GM23338 (cell line): Measurements from ENCODE around the gene DUSP8. TPM values are rescaled to one million over a fixed set of nuclear protein-coding genes. Genes with fewer than 3 reads are reported as not detected.
"Not testable (repeated sequence)": the region's sequence is repeated elsewhere in the genome, so short reads cannot be mapped to it uniquely, and the experiment has no call there.

ENCODE experiments used
- ATAC-seq: fragments of 200-7000 bp; cut with Tn5 transposase; 3 replicates; pipeline ENCODE4 v1.9.1; 2020
- DNase-seq: peaks from one replicate; pipeline ENCODE4 v3.0.0-alpha.2; 2015; ENCODE audit warnings: low spot score
- H2AFZ ChIP-seq: fragments of 200-600 bp; sonication (generic); 2 replicates; pipeline ENCODE4 v1.8.0; 2016; ENCODE audit warnings: antibody characterized with exemption, mild to moderate bottlenecking, moderate library complexity
- H3F3A ChIP-seq: fragments of 200-600 bp; sonication (generic); replicated peaks from 2 replicates; pipeline ENCODE4 v1.8.0; 2017; ENCODE audit warnings: antibody characterized with exemption, mixed run types, low read depth
- H3K27ac ChIP-seq: fragments of 200-600 bp; sonication (generic); 2 replicates; pipeline ENCODE4 v1.6.1; 2016; ENCODE audit warnings: low read depth
- H3K27me3 ChIP-seq: fragments of 200-600 bp; sonication (generic); 2 replicates; pipeline ENCODE4 v1.8.0; 2016; ENCODE audit warnings: mild to moderate bottlenecking, mixed run types, moderate library complexity; ENCODE audit not compliant: insufficient read depth
- H3K36me3 ChIP-seq: fragments of 200-600 bp; sonication (generic); 2 replicates; pipeline ENCODE4 v1.8.0; 2016; ENCODE audit warnings: mild to moderate bottlenecking; ENCODE audit not compliant: insufficient read depth
- H3K4me1 ChIP-seq: fragments of 200-600 bp; sonication (generic); 2 replicates; pipeline ENCODE4 v1.8.0; 2016; ENCODE audit warnings: mild to moderate bottlenecking, moderate library complexity; ENCODE audit not compliant: insufficient read depth
- H3K4me2 ChIP-seq: fragments of 200-600 bp; sonication (generic); 2 replicates; pipeline ENCODE4 v1.7.1; 2017; ENCODE audit warnings: mixed run types
- H3K4me3 ChIP-seq: fragments of 200-600 bp; sonication (generic); 2 replicates; pipeline ENCODE4 v1.6.1; 2016; ENCODE audit warnings: mixed run types
- H3K79me2 ChIP-seq: fragments of 200-600 bp; sonication (generic); replicated peaks from 2 replicates; pipeline ENCODE4 v1.8.0; 2017; ENCODE audit warnings: mild to moderate bottlenecking; ENCODE audit not compliant: insufficient read depth
- H3K9me2 ChIP-seq: fragments of 200-600 bp; sonication (generic); 2 replicates; pipeline ENCODE4 v1.8.0; 2017; ENCODE audit not compliant: insufficient read depth
- H4K20me1 ChIP-seq: fragments of 200-600 bp; sonication (generic); replicated peaks from 2 replicates; pipeline ENCODE4 v1.8.0; 2017; ENCODE audit warnings: mild to moderate bottlenecking; ENCODE audit not compliant: insufficient read depth
- H3K27ac Mint-ChIP-seq: 2 replicates; pipeline ENCODE4 v1.8.0; 2020; ENCODE audit warnings: inconsistent platforms, mild to moderate bottlenecking, moderate library complexity, mixed read lengths
- H3K27me3 Mint-ChIP-seq: 3 replicates; pipeline ENCODE4 v1.8.0; 2022; ENCODE audit warnings: low read depth, mild to moderate bottlenecking, moderate library complexity, mixed read lengths, inconsistent platforms; ENCODE audit not compliant: insufficient read depth, poor library complexity
- H3K36me3 Mint-ChIP-seq: 3 replicates; pipeline ENCODE4 v1.8.0; 2021; ENCODE audit warnings: low read depth, mild to moderate bottlenecking, inconsistent platforms, moderate library complexity, mixed read lengths
- H3K4me1 Mint-ChIP-seq: 3 replicates; pipeline ENCODE4 v1.8.0; 2020; ENCODE audit warnings: mild to moderate bottlenecking, inconsistent platforms, mixed read lengths
- H3K4me3 Mint-ChIP-seq: 3 replicates; pipeline ENCODE4 v1.8.0; 2021; ENCODE audit warnings: moderate library complexity, mild to moderate bottlenecking, inconsistent platforms, mixed read lengths
- H3K9me3 Mint-ChIP-seq: 3 replicates; pipeline ENCODE4 v1.8.0; 2020; ENCODE audit warnings: moderate library complexity, mild to moderate bottlenecking, inconsistent platforms, mixed read lengths
- CTCF ChIP-seq, 2 experiments: fragments of 200-600 bp in 1 of 2; sonication (generic) in 1 of 2; conservative IDR thresholded peaks; 2 replicates each; pipeline versions ENCODE4 v1.5.1 to v1.6.1; 2016 to 2017; ENCODE audit warnings: antibody characterized with exemption in 2 of 2, low read depth in 2 of 2, mild to moderate bottlenecking in 2 of 2, moderate library complexity in 1 of 2
- EZH2 ChIP-seq: fragments of 200-600 bp; sonication (generic); IDR thresholded peaks from one replicate; pipeline ENCODE4 v1.8.0; 2017; ENCODE audit warnings: antibody characterized with exemption, mild to moderate bottlenecking, low read depth; ENCODE audit not compliant: unreplicated experiment
- EZH2phosphoT487 ChIP-seq: fragments of 200-600 bp; sonication (generic); IDR thresholded peaks from one replicate; pipeline ENCODE4 v1.8.1; 2018; ENCODE audit warnings: antibody characterized with exemption; ENCODE audit not compliant: unreplicated experiment
- POLR2AphosphoS5 ChIP-seq: IDR thresholded peaks from 2 replicates; pipeline ENCODE4 v1.6.1; 2016; ENCODE audit warnings: antibody characterized with exemption, low read depth
- REST ChIP-seq: IDR thresholded peaks from one replicate; pipeline ENCODE4 v1.6.1; 2018; ENCODE audit warnings: antibody characterized with exemption; ENCODE audit not compliant: unreplicated experiment
- STAT1 ChIP-seq: IDR thresholded peaks from one replicate; pipeline ENCODE4 v1.6.1; 2016; ENCODE audit warnings: antibody characterized with exemption; ENCODE audit not compliant: unreplicated experiment
- ZNF331 ChIP-seq: fragments of 250-450 bp; sonication (Bioruptor Pico); IDR thresholded peaks from 2 replicates; pipeline ENCODE4 v1.5.0; 2020; ENCODE audit warnings: low read depth, mild to moderate bottlenecking, moderate library complexity
- polyA plus RNA-seq: library from polyadenylated mRNA; unstranded; fragments of >200 nt; fragmentation: Nextera tagmentation; extraction: Ambion mirVana; gene quantifications from 2 replicates; pipeline ENCODE4 v1.2.1, GENCODE V29; 2016
- total RNA-seq: library from RNA; depleted of rRNA; stranded (reverse); fragments of >200 nt; shearing (Covaris generic); gene quantifications from 2 replicates; pipeline ENCODE4 v1.2.3, GENCODE V29; 2014
- TF ChIP-seq, protein P1 (sequence below): fragments of 250-450 bp; sonication (Bioruptor Pico); IDR thresholded peaks from 2 replicates; pipeline ENCODE4 v1.5.0; 2020; ENCODE audit warnings: mild to moderate bottlenecking, moderate library complexity

Gene DUSP8
- total and polyA plus RNA-seq, 2 experiments from 2014 or later = 1.1 TPM

DNA sequence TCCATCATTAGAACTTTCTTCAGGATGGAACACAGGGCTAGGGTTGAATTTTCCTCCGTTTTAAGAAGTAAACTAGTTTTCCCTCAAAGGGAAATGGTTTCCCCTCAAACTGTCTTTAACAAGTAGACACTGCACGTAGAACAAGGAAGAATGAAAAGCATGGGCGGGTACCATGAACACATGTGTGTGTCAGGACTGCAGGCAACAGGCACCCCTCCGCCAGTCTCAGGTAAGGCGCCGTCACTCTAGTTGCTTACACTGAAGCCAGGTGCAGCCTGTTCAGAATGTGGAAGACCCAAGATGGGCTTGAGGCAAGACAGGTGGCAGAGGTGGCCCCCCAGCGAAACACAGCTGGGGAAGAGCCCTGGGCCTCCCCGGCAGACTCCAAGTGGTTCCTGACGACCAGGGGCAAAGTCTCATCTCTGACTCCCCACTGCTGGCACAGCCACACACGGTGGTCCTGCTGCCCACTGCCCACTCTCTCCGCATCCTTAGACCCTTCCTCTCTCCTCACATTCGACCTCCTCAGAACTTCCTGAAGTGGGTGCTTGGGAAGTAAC lies 60.1 kb downstream of the DUSP8 start (continued):
- TF ChIP-seq, protein P1, sequence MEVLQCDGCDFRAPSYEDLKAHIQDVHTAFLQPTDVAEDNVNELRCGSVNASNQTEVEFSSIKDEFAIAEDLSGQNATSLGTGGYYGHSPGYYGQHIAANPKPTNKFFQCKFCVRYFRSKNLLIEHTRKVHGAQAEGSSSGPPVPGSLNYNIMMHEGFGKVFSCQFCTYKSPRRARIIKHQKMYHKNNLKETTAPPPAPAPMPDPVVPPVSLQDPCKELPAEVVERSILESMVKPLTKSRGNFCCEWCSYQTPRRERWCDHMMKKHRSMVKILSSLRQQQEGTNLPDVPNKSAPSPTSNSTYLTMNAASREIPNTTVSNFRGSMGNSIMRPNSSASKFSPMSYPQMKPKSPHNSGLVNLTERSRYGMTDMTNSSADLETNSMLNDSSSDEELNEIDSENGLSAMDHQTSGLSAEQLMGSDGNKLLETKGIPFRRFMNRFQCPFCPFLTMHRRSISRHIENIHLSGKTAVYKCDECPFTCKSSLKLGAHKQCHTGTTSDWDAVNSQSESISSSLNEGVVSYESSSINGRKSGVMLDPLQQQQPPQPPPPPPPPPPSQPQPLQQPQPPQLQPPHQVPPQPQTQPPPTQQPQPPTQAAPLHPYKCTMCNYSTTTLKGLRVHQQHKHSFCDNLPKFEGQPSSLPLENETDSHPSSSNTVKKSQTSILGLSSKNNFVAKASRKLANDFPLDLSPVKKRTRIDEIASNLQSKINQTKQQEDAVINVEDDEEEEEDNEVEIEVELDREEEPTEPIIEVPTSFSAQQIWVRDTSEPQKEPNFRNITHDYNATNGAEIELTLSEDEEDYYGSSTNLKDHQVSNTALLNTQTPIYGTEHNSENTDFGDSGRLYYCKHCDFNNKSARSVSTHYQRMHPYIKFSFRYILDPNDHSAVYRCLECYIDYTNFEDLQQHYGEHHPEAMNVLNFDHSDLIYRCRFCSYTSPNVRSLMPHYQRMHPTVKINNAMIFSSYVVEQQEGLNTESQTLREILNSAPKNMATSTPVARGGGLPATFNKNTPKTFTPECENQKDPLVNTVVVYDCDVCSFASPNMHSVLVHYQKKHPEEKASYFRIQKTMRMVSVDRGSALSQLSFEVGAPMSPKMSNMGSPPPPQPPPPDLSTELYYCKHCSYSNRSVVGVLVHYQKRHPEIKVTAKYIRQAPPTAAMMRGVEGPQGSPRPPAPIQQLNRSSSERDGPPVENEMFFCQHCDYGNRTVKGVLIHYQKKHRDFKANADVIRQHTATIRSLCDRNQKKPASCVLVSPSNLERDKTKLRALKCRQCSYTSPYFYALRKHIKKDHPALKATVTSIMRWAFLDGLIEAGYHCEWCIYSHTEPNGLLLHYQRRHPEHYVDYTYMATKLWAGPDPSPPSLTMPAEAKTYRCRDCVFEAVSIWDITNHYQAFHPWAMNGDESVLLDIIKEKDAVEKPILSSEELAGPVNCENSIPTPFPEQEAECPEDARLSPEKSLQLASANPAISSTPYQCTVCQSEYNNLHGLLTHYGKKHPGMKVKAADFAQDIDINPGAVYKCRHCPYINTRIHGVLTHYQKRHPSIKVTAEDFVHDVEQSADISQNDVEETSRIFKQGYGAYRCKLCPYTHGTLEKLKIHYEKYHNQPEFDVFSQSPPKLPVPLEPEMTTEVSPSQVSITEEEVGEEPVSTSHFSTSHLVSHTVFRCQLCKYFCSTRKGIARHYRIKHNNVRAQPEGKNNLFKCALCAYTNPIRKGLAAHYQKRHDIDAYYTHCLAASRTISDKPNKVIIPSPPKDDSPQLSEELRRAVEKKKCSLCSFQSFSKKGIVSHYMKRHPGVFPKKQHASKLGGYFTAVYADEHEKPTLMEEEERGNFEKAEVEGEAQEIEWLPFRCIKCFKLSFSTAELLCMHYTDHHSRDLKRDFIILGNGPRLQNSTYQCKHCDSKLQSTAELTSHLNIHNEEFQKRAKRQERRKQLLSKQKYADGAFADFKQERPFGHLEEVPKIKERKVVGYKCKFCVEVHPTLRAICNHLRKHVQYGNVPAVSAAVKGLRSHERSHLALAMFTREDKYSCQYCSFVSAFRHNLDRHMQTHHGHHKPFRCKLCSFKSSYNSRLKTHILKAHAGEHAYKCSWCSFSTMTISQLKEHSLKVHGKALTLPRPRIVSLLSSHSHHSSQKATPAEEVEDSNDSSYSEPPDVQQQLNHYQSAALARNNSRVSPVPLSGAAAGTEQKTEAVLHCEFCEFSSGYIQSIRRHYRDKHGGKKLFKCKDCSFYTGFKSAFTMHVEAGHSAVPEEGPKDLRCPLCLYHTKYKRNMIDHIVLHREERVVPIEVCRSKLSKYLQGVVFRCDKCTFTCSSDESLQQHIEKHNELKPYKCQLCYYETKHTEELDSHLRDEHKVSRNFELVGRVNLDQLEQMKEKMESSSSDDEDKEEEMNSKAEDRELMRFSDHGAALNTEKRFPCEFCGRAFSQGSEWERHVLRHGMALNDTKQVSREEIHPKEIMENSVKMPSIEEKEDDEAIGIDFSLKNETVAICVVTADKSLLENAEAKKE (CRISPR knock-in tag) = no peak

- H3K27ac ChIP-seq = 0 out of 2 replicates have a peak overlapping the region, but pooled peaks have one; percentile 14
- peaks cover 5% of the 10 kb centered on the region; the same call in 1 of the 2 replicates for H4K20me1 ChIP-seq
- peaks cover 5% of the 10 kb centered on the region; the same call in 1 of the 2 replicates for H3F3A ChIP-seq
- ATAC-seq = no peak
- no peaks in the 10 kb centered on the region for H3K9me2 ChIP-seq
- H2AFZ ChIP-seq = no peak overlapping the region
- H3K79me2 ChIP-seq = peaks cover 32% of the 10 kb centered on the region
- TF ChIP-seq POLR2AphosphoS5 (no peak), EZH2phosphoT487 (no peak), STAT1 (no peak), CTCF (conservative IDR thresholded peaks at IDR 0.05; ENCODE audit: low read depth in 2 of 2) (no peak), ZNF331 (no peak), REST (no peak), EZH2 (no peak)
- Mint-ChIP-seq H3K27me3 (peaks cover 23% of the 10 kb centered on the region), H3K4me1 (peaks cover 41% of the 10 kb centered on the region), H3K27ac (no peak overlapping the region), H3K9me3 (no peaks in the 10 kb centered on the region), H3K4me3 (no peak overlapping the region), H3K36me3 (no peaks in the 10 kb centered on the region; the same call in 2 of the 3 replicates)
- no peak overlapping the region for H3K4me3 ChIP-seq
- peaks cover 14% of the 10 kb centered on the region for H3K4me1 ChIP-seq
- H3K27me3 ChIP-seq = no peaks in the 10 kb centered on the region
- H3K36me3 ChIP-seq = no peaks in the 10 kb centered on the region
- no peak overlapping the region for H3K4me2 ChIP-seq
- no peak for DNase-seq
These were observed 61.1 kb downstream of the DUSP8 start for GRCh38 chr11:1510928-1511327.

GRCh38 chr11:1510351-1510750 lies 61.7 kb downstream of the DUSP8 start:
- H2AFZ ChIP-seq, H3K4me3 Mint-ChIP-seq, H3K27ac Mint-ChIP-seq, H3K9me3 Mint-ChIP-seq, ATAC-seq, H3K4me2 ChIP-seq, H3K36me3 Mint-ChIP-seq, H3K9me2 ChIP-seq, H3K27ac ChIP-seq, H3K4me3 ChIP-seq, H3F3A ChIP-seq, H3K27me3 ChIP-seq, H3K36me3 ChIP-seq, DNase-seq, H4K20me1 ChIP-seq: not testable (repeated sequence)
- peaks cover 32% of the 10 kb centered on the region for H3K79me2 ChIP-seq
- Mint-ChIP-seq H3K4me1 (peaks cover 44% of the 10 kb centered on the region), H3K27me3 (peaks cover 25% of the 10 kb centered on the region)
- H3K4me1 ChIP-seq = peaks cover 14% of the 10 kb centered on the region
